Heart left ventricle (tissue), 13 donors: ENCODE results near the gene TM4SF20.

Experiments
- POLR2A ChIP-seq, 2 donors: fragments of 450-650 bp; IDR thresholded peaks; one replicate each; pipeline ENCODE4 v1.6.1; 2017; ENCODE audit warnings: antibody characterized with exemption in 2 of 2, mild to moderate bottlenecking in 2 of 2, moderate library complexity in 2 of 2
- TF ChIP-seq, protein P1 (sequence below), 12 donors: fragments of 200-600 bp; sonication (generic) in 4 of 12; IDR thresholded peaks; one replicate each; pipeline versions ENCODE4 v1.5.0 to v1.8.0; 2018 to 2022; ENCODE audit warnings: antibody characterized with exemption in 12 of 12, mild to moderate bottlenecking in 5 of 12
- donor health status: ischemic (EF 13 %, LVEDD 7.1; RV severe dilation, severe dysfunction).
- donor health status: DM: no; HTN: yes; CAD: no.
- donor health status: DM: no; HTN: no; CAD: no.
- donor health status: ischemic (EF 25% LVEDD 6.9; RV normal size, moderate dysfunction).
- donor health status: ischemic (EF 25% LVEDD 5.7; RV mildly dilated, moderate dysfunction).
- donor health status: ischemic (EF 35%, LVEDD 5.7; RV mildly dilated, moderate dysfunction).
- donor health status: nonischemic (EF 11% LVEDD 7.7; RV severe dilation, severe dysfunction).
- donor health status: DM: yes; HTN: yes; CAD: no.
- donor health status: PGD.
- donor health status: ischemic (EF 29% LVEDD 5.4; RV normal size, mild dysfunction).
- donor health status: nonischemic (EF 23%, LVEDD 6.1; RV moderate dilation, normal function).

- TF ChIP-seq, protein P1, sequence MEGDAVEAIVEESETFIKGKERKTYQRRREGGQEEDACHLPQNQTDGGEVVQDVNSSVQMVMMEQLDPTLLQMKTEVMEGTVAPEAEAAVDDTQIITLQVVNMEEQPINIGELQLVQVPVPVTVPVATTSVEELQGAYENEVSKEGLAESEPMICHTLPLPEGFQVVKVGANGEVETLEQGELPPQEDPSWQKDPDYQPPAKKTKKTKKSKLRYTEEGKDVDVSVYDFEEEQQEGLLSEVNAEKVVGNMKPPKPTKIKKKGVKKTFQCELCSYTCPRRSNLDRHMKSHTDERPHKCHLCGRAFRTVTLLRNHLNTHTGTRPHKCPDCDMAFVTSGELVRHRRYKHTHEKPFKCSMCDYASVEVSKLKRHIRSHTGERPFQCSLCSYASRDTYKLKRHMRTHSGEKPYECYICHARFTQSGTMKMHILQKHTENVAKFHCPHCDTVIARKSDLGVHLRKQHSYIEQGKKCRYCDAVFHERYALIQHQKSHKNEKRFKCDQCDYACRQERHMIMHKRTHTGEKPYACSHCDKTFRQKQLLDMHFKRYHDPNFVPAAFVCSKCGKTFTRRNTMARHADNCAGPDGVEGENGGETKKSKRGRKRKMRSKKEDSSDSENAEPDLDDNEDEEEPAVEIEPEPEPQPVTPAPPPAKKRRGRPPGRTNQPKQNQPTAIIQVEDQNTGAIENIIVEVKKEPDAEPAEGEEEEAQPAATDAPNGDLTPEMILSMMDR (IDR thresholded peaks at IDR 0.05): no peak
- no peak for TF ChIP-seq POLR2A (IDR thresholded peaks at IDR 0.05)
These were observed 8.3 kb downstream of the TM4SF20 start for GRCh38 chr2:227370791-227371312.
